ENCODE measurements around the gene SETD1A.
A peak's percentile ranks its signal among the peaks of the same experiment; 100 is the strongest.

SETD1A gene

GRCh38 chr16:30918614-30919013 lies 38.9 kb upstream of the SETD1A start:
- no peaks in the 10 kb centered on the region for H3K36me3 ChIP-seq (ENCODE audit: low read depth)
- H3K9me3 ChIP-seq (ENCODE audit: severe bottlenecking), result no peaks in the 10 kb centered on the region
- no peak overlapping the region for H3K27ac ChIP-seq (ENCODE audit: poor library complexity, severe bottlenecking)
- H3K4me3 ChIP-seq (ENCODE audit: severe bottlenecking), result no peak overlapping the region
- no peak for DNase-seq (ENCODE audit: low spot score)
- no peak for TF ChIP-seq CTCF (IDR thresholded peaks at IDR 0.05; ENCODE audit: poor library complexity, severe bottlenecking)
- no peak for ATAC-seq (ENCODE audit: low read depth)
- H3K27me3 ChIP-seq (ENCODE audit: insufficient read depth, poor library complexity, severe bottlenecking), result no peaks in the 10 kb centered on the region
- H3K4me1 ChIP-seq (ENCODE audit: insufficient read depth, poor library complexity, severe bottlenecking), result peaks cover 2% of the 10 kb centered on the region

- Histone ChIP-seq H3K4me1 (ENCODE audit: insufficient read depth, poor library complexity, severe bottlenecking) (peaks cover 2% of the 10 kb centered on the region), H3K27ac (ENCODE audit: poor library complexity, severe bottlenecking) (no peak overlapping the region), H3K27me3 (ENCODE audit: insufficient read depth, poor library complexity, severe bottlenecking) (no peaks in the 10 kb centered on the region), H3K36me3 (ENCODE audit: low read depth) (no peaks in the 10 kb centered on the region), H3K9me3 (ENCODE audit: severe bottlenecking) (no peaks in the 10 kb centered on the region), H3K4me3 (ENCODE audit: severe bottlenecking) (no peak overlapping the region)
- no peak for ATAC-seq (ENCODE audit: low read depth)
- DNase-seq (ENCODE audit: low spot score), result no peak
- TF ChIP-seq CTCF (IDR thresholded peaks at IDR 0.05; ENCODE audit: poor library complexity, severe bottlenecking), result no peak
These were observed 36.7 kb upstream of the SETD1A start for GRCh38 chr16:30920891-30921290.

- DNase-seq (ENCODE audit: low spot score), result no peak
- no peak for ATAC-seq (ENCODE audit: low read depth)
- Histone ChIP-seq H3K4me1 (ENCODE audit: insufficient read depth, poor library complexity, severe bottlenecking) (peaks cover 2% of the 10 kb centered on the region), H3K4me3 (ENCODE audit: severe bottlenecking) (peak overlapping the region; percentile 51), H3K27me3 (ENCODE audit: insufficient read depth, poor library complexity, severe bottlenecking) (no peaks in the 10 kb centered on the region), H3K27ac (ENCODE audit: poor library complexity, severe bottlenecking) (peak overlapping the region; percentile 68), H3K36me3 (ENCODE audit: low read depth) (no peaks in the 10 kb centered on the region), H3K9me3 (ENCODE audit: severe bottlenecking) (no peaks in the 10 kb centered on the region)
- no peak for TF ChIP-seq CTCF (IDR thresholded peaks at IDR 0.05; ENCODE audit: poor library complexity, severe bottlenecking)
These were observed 36.2 kb upstream of the SETD1A start for GRCh38 chr16:30921459-30921747.

GRCh38 chr16:30921748-30922419 lies 35.7 kb upstream of the SETD1A start:
- no peaks in the 10 kb centered on the region for H3K9me3 ChIP-seq (ENCODE audit: severe bottlenecking)
- H3K36me3 ChIP-seq (ENCODE audit: low read depth), result no peaks in the 10 kb centered on the region
- ATAC-seq (ENCODE audit: low read depth), result peak; percentile 31
- peaks cover 2% of the 10 kb centered on the region for H3K4me1 ChIP-seq (ENCODE audit: insufficient read depth, poor library complexity, severe bottlenecking)
- peak; percentile 91 for DNase-seq (ENCODE audit: low spot score)
- TF ChIP-seq CTCF (IDR thresholded peaks at IDR 0.05; ENCODE audit: poor library complexity, severe bottlenecking), result peak; percentile 90
- H3K4me3 ChIP-seq (ENCODE audit: severe bottlenecking), result peak overlapping the region; percentile 51
- peak overlapping the region; percentile 68 for H3K27ac ChIP-seq (ENCODE audit: poor library complexity, severe bottlenecking)
- H3K27me3 ChIP-seq (ENCODE audit: insufficient read depth, poor library complexity, severe bottlenecking), result no peaks in the 10 kb centered on the region

- ATAC-seq (ENCODE audit: low read depth) (peak; percentile 77), DNase-seq (ENCODE audit: low spot score) (peak; percentile 99)
- H3K9me3 ChIP-seq (ENCODE audit: severe bottlenecking), result no peaks in the 10 kb centered on the region
These were observed 35.1 kb upstream of the SETD1A start for GRCh38 chr16:30922420-30922959.

More at GRCh38 chr16:30922420-30922959, 35.1 kb upstream of the SETD1A start:
- peak overlapping the region; percentile 68 for H3K27ac ChIP-seq (ENCODE audit: poor library complexity, severe bottlenecking)
- peaks cover 2% of the 10 kb centered on the region for H3K4me1 ChIP-seq (ENCODE audit: insufficient read depth, poor library complexity, severe bottlenecking)
- peak overlapping the region; percentile 51 for H3K4me3 ChIP-seq (ENCODE audit: severe bottlenecking)
- H3K27me3 ChIP-seq (ENCODE audit: insufficient read depth, poor library complexity, severe bottlenecking), result no peaks in the 10 kb centered on the region
- no peaks in the 10 kb centered on the region for H3K36me3 ChIP-seq (ENCODE audit: low read depth)
- no peak for TF ChIP-seq CTCF (IDR thresholded peaks at IDR 0.05; ENCODE audit: poor library complexity, severe bottlenecking)

Measured in RWPE2 (cell line).